Stimulated activated CD8-positive, alpha-beta memory T cell treated with anti-CD3 and anti-CD28 coated beads, Interleukin-7, amount 100 ng/mL, for 4 hours (primary cell): Measurements from ENCODE around the gene CPB2.
A peak's percentile ranks its signal among the peaks of the same experiment; 100 is the strongest.

Experiments
- DNase-seq, 2 donors: peaks; one replicate each; pipeline ENCODE4 v3.0.0-alpha.2; 2020; ENCODE audit warnings: low read depth in 2 of 2

CPB2 gene

DNA sequence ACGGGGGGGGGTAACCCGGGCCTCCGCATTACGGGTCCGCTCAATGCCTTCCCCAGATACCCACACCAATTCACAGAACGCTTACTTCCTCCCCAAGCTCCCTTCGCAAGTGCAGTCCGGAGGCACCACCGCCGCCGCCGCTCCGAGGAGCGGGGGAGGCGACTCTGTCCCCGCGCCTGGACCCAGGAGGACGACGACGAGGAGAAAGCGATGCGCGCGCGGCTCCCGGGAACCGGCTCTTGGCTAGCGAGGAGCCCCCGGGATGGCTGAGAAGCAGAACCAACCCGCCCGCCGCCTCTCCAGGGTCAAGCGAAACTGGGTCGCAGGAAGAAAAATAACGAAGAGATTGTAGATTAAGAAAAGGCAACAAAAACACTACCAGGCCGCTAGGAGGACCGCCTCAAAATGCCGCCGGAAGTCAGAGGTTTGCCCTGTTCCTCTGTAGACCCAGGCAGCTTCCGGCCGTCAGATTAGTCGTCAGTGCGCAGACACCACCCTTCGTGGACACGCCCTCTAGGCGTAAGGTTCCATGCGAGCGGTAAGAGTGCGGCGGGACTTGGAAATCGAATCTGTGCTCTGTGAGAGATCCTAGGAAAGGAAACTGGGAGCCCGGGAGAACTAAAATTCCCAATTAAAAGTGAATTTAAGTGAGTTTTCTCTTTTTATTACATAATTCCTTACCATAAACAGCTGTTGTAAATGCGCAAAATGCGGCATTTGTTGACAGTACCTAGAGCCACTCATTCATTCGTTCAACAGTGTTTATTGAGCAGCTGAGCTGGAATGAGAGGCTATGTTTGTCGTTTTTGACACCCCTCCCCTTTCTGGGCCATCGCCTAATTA is 52.3 kb downstream of the CPB2 start, which contains the start of gene ZC3H13:
Gene ZC3H13, minus strand, starts transcription at position 428 of the 843 bp plus-strand sequence. CDS start 7,239 bp downstream, outside the sequence.
- peak; percentile 88 to 89 for DNase-seq

DNA sequence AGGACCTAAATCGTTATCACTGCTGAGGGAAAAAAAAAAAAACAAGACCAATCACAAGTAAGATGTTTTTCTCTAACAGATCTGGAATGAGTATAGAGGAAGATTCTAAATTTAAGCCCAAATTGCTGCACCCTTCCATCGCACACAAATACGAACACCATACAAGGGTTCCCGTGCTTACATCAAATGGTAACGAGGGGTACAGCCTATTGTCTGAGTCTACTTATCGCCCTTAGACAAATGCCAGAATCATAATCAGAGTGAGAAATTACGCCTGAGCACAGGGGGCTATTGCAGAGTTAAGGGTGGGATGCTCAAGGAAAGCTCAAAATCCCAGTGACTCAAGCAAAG is 52.9 kb downstream of the CPB2 start:
- DNase-seq: no peak

DNA sequence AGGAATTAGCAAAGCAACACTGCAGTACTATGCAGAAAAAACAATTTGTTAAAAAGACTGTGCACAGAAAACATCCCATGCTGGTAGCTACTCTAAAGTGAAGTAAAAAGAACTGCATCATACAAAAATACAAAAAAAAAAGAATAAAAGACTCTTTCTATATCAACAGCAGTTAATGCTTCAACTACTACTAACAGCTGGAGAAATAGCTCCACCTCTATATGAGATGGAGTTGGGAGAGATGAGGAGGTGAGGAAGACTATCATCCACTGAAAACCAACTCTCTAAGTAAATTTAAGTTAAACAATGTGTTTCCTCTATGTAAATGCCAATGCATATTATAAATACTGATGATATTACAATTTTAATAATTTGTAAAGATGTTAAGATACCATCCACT is 54.1 kb downstream of the CPB2 start:
- no peak for DNase-seq

DNA sequence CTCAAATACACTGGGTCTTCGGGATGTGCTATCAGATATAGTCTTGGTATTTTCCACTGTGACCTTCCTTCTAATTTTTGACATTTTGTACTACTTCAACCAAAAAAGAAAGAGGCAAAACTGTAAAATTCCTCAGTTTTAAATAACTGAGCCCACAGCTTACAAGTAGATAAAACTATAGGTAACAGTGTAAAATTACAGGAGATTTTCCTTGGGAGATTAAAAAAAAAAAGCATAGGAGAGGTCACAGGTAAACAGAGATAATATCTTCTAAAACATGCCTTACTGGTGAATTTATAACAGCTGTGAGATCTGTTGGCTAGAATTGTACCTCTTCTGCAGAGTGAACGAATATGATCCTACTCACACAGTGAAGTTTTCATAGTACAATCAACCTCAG is 59.4 kb downstream of the CPB2 start:
- DNase-seq: no peak

DNA sequence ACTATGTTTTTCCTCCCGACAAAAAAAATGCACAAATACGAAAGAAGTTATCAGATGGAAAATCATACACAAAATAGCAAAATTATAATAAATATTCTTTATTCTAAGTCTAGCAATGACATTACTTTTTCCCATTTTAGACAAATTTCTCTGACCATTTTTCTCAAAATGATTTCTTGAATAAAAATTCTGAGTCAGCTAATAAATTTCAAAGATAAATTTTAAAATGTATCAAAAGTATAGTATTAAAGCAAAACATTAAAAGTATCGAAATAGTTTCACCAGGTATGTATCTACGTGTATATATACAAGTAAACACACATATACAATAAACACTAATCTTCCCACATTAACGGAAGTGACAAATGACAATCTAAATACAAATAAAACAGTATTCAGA is 61.2 kb downstream of the CPB2 start:
- DNase-seq: no peak

DNA sequence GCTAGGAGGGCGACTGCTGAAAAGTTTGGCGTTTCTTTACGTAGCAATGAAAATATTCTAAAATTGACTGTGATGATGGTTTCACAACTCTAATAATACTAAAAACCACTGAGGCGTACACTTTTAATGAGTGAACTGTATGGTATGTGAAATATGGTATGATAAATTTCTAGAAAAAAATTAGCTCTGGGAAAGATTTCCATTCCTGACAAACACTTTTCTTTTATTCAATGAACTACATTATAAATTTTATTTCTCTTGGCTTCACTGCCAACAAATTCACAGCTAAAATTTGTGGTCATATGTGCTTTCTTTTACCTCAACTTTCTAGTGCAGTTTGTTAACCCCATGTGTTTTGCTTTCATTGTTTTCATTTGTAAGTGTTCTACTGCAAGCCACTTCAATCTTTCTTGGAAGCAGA is 63.4 kb downstream of the CPB2 start:
- DNase-seq: no peak

DNA sequence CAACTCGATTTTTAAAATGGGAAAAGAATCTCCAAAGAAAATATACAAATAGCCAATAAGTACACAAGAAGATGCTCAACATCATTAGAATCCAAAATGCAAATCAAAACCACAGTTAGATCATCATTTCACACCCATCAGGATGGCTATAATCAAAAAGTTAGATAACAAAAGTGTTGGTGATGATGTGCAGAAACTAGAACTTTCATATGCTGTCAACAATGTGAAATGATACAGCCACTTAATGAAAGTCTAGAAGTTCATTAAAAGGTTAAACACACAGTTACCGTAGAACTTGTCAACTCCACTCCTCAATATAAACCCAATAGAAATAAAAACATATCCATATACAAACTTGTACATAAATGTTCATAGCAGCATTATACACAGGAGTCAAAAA is 64.1 kb downstream of the CPB2 start:
- no peak for DNase-seq

DNA sequence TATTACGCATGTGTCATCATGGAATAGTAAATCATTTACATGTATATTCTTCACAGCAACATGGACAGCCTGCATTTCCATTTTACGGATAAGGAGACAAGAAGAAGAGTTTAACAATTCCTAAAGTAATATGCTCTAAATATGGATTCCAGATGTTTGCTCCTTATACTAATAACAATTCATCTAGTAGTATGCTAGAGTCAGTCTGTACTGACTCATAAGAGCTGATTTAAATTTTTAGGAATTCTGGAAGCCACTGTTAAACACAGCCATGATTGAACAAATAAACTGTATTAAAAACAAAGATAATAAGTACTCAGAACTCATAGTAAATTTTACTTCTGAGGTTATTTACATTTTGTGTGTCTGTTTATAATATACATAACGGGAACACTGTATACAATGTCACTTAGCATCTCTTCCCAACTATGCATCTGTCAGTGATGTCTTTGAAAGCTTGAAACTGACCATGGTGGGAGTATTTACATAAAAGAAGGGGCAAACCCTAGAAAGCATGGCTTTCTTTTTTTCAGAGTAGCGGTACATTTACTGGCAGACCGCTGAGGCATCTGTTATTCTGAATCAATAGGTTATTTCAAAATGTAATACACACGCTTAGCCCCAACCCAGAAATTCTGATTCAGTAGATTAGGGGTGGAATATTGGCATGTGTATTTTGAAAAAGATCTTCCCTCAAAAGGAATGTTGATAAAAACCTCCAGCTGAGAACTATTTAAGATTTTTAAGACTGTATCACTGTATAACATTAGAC is 65.2 kb downstream of the CPB2 start:
- DNase-seq: no peak

DNA sequence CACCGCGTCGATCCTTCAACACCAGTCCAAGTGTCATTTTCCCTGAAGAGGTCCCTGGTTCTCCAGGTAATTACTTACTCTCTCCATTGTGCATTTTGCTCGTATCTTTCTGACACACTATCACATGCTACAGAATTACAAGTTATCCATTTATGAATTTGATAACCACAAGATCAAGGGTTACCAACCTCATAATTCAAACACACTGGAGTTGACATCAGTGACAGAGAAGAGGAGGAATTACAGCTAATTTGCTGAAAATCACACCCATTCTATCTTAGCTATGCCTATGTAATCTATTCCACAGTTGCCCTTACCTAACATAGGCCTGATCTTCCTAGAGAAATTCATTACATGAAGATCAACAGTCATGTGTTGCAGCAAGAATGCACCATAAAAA is 66.5 kb downstream of the CPB2 start:
- no peak for DNase-seq

DNA sequence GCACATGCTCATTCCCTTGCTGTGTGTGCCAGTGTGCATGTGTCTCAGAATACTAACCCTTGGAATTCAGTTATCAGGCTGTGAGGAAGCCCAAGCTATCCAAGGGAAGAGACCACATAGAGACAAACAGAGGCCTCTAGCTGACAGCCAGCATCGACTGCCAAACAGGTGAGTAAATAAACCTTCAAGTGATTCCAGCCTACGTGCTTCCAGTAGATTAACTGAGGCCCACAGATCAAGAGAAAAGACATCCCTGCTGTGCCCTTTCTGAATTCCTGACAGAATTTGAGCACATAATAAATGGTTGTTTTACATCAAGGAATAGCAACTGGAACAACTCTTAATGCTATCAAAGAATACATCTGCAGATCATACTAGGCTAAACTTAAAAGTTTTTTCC is 69.8 kb downstream of the CPB2 start:
- no peak for DNase-seq

DNA sequence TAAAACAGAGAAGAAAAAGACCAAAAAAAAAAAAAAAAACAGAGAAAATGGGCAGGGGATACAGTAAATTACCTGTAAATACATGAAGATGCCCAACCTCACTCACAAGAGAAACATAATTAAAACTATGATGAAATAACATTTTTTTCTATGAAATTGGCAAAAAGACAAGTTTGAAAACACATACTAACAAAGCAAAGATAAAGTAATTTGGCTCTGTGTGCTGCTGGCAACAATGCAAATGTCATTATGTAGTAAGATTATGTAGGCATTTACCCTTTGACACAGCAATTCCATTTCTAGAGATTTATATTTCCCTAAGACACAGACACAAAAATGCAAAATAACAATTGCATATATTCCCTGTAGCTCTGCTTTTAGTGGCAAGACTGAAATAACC is 72.5 kb downstream of the CPB2 start:
- no peak for DNase-seq

DNA sequence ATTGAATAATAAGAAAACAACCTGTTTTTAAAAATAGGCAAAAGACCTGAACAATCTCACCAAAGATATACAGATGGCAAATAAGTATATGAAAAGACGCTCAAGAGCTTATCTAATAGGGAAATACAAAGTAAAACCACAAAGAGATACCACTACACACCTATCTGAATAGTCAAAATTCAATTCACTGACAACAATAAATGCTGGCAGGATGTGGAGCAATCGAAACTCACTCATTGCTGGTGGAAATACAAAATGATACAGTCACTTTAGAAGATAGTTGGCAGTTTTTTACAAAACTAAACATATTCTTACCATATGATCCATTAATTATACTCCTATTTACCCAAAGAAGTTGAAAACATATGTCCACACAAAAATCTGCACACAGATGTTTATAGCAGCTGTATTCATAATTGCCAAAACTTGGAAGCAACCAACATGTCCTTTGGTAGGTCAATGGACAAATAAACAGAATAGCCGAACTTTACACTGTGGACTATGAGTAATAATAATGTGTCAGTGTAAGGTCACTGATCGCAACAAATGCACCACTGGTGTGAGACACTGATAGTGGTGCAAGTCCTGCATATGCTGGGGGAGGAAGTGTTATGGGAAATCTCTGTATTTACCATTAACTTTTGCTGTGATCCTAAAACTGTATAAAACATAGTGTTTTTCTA is 73.1 kb downstream of the CPB2 start:
- no peak for DNase-seq

DNA sequence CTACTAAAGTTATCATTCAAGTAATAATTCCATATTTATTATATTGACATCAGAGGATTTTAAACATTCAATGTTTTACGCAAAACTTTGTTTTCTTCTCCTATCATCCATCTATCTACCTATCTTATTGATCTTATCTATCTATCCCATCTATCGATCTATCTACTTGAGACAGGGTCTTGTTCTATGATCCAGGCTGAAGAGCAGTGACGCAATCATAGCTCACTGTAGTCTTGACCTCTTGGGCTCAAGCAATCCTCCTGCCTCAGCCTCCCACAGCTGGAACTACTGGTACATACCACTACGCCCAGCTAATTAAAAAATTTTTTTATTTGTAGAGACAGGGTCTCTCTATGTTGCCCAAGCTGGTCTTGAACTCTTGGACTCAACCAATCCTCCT is 79.7 kb downstream of the CPB2 start:
- DNase-seq: no peak

DNA sequence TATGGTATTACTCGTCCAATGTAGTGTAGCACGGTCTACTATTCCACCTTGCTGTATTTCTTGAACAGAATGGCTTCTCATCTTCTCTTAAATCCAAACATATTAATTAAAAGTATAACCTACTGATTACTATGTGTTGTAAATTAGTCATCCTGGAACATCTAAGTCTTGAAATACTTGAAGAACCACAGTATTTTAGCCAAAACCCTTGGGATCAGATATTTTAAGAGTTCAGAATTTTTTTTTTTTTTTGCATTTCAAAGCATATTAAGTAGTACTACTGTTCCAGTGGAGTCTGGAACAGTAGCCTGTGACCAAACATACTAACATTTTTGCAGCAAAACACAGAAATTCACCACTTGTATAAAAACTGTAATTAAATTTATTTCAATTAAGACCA is 82.4 kb downstream of the CPB2 start:
- no peak for DNase-seq

DNA sequence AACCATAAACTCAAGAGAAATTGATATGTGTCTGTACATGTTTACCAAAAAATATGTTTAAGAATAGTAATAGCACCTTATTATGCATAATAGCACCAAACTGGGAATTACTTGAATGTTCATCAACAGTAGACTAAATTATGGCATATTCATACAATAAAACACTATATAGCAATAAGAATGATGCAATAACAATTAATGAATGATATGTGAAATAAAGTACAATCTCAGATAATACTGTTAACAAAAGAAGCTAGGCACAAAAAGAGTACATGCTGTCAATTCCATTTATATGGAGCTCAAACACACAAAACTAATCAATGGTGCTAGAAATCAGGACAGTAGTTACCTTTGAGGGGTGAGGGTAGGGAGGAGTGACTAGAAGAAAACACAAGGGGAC is 88.6 kb downstream of the CPB2 start:
- DNase-seq: no peak

DNA sequence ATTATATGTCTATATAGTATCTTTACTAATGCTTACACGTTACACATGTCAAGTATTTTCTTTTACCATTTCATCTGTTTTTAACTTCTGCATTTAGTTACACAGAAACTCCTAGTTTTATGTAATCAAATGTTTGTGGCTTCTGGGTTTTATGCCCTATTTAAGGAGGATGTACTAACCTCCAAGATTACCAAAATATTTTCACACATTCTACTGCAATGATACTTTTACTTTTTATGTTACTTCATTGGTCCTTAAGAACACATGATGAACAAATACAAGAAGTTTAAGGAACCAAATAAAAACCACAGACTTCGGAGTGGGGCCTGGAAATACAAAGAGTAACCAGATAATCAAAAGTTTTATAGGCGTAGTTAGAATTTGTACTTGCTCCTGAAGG is 89.5 kb downstream of the CPB2 start:
- no peak for DNase-seq

DNA sequence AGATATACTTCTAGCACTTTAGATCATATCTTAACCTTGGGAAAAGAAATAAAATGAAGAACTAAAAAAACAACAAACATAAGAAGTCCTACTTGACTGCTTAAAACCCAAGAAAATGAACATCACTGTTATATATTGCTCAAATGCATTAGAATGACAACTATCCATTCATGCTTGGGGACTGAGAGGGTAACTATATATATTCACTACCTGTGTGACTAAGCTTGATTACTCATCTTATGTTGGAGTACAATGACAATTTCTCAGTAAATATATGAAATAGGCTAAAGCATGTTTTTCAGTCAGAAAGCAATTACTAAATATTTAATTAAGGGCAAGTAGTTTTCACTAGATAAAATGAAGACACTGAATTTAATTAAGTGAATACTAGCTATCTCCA is 92.4 kb downstream of the CPB2 start:
- no peak for DNase-seq

DNA sequence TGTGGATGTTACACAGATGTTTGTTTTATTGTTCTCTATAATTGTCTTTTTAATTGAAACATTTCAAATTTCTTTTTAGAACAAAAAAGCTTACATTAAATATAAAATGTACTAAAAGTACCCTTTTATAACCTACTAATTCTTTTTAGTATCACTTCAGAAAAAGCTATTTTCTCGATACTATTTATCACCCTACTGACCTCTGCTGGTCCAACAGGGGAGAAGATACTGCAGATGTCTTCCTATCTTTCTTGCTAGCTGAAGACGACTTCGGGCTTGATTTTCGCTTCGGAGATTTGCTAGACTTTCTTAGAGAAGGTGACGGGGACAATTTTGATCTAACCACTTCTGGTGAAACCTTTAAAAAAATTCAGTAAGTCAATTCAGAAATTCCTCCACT is 94.7 kb downstream of the CPB2 start:
- DNase-seq: no peak

DNA sequence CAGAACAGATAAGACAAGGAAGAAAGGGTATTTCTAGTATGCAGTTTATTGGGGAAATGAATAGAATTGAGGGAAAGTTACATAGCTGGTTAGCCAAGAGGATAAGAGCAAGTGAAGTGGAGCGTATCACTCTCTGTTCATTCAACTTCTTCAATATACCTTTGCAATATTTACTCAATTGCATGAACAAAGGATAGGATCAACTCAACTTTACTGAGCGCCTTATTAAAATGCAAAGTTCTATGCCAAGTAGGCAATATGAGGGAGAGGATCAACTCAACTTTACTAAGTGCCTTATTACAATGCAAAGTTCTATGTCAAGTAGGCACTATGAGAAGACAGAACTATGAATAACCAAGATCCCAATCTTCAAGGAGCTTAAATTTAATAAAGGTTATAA is 96.2 kb downstream of the CPB2 start:
- DNase-seq: no peak

DNA sequence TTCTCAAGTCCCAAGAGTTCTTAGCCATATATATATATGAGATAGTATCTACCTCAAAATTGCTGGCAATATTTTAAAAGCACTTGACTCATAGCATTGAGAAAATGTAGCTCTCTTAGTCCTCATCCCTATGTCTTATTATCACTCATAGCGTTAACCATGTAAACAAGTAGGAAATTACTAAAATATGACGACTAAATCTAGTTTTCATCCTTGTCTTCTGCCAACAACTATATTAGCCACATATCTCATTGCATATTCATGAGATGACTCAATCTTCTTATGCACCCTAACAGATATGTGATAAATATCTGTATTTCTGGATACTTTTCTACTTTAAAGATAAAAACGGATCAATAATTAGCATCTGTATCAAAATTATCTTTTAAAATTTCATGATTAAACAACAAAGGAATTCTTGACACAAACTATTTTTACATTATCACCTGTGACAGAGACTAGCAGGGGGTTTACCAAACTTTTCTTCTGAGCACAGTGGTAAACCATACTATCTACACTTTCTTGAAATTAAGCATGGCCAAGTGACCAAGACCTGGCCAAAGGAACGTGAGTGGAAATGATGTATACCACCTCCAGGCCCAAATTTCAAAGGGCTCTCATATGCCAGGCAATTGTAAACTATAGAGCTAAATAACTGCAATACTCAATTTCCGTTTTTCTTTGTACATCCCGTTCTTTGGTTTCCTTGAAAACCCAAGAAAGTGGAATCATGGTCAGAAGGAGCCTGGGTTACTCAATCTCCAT is 98.0 kb downstream of the CPB2 start:
- DNase-seq: no peak

DNA sequence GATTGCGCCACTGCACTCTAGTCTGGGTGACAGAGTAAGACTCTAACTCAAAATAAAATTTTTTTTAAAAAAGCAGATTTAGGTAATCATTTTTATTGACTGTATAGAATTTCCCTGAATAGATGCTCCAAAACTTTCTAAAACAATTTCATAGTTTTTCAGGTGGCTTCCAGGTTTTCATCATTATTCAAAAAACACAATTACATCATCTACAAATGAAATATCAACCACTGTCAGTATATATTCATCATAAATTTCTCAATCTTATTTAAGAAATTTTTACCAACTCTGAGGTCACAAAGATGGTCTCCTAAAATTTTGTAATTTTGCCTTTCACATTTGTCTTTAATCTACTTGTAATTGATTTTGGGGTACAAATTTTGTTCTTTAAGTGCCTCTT is 100.3 kb downstream of the CPB2 start:
- DNase-seq: no peak
